IMR-90 (cell line): ENCODE results near the gene ADD3. TPM values are rescaled to one million over a fixed set of nuclear protein-coding genes. Genes with fewer than 3 reads are reported as not detected.

Source experiments
- ATAC-seq: fragments of 200-7000 bp; cut with Tn5 transposase; 2 replicates; pipeline ENCODE4 v1.9.1; 2020; ENCODE audit warnings: low read depth, mild to moderate bottlenecking, moderate library complexity
- Bru-seq: library from RNA; stranded (reverse); fragments of 400-500 nt; gene quantifications from one replicate; lab custom pipeline; 2021; lab: Mats Ljungman, UMichigan
- BruChase-seq, 2 experiments: library from RNA; stranded (reverse); fragments of 400-500 nt; gene quantifications; one replicate each; lab custom pipeline; 2021; lab: Mats Ljungman, UMichigan
- BruUV-seq: library from RNA; stranded (reverse); fragments of 400-500 nt; replicated peaks from 2 replicates; lab custom pipeline; 2021; lab: Mats Ljungman, UMichigan
- CTCF ChIA-PET: fragments of 300-600 bp; formaldehyde crosslinking; extraction: SDS; loops from one replicate; lab custom pipeline; 2021; ENCODE audit warnings: antibody characterized with exemption; lab: Yijun Ruan, JAX
- POLR2A ChIA-PET: fragments of 300-600 bp; sonication (Branson Sonifier 250); formaldehyde crosslinking; loops from one replicate; lab custom pipeline; 2022; ENCODE audit warnings: antibody characterized with exemption; ENCODE audit not compliant: unreplicated experiment; lab: Charles Lee
- DNase-seq: peaks from one replicate; pipeline ENCODE4 v3.0.0; 2013
- H2AFZ ChIP-seq: replicated peaks from 2 replicates; pipeline ENCODE3; 2013; ENCODE audit warnings: low read length, mild to moderate bottlenecking; ENCODE audit not compliant: poor library complexity
- H2AK5ac ChIP-seq: 2 replicates; pipeline ENCODE4 v1.6.1; 2013; ENCODE audit warnings: low read depth, low read length, inconsistent platforms
- H2AK9ac ChIP-seq: replicated peaks from 2 replicates; pipeline ENCODE3; 2013; ENCODE audit warnings: mild to moderate bottlenecking, low read depth, low read length, moderate library complexity; ENCODE audit not compliant: poor library complexity
- H2BK120ac ChIP-seq: 2 replicates; pipeline ENCODE4 v1.6.1; 2013; ENCODE audit warnings: low read depth, low read length, inconsistent platforms
- H2BK15ac ChIP-seq: 3 replicates; pipeline ENCODE4 v1.6.1; 2013; ENCODE audit warnings: low read depth, low read length, inconsistent platforms
- H2BK20ac ChIP-seq: 2 replicates; pipeline ENCODE4 v1.6.1; 2013; ENCODE audit warnings: low read depth, mild to moderate bottlenecking, inconsistent platforms, low read length, moderate library complexity
- H2BK5ac ChIP-seq: 2 replicates; pipeline ENCODE4 v1.6.1; 2013; ENCODE audit warnings: mild to moderate bottlenecking, low read depth, low read length, inconsistent platforms; ENCODE audit not compliant: poor library complexity, severe bottlenecking
- H3K14ac ChIP-seq: replicated peaks from 2 replicates; pipeline ENCODE4 v1.6.1; 2013; ENCODE audit warnings: low read depth, low read length, inconsistent platforms
- H3K18ac ChIP-seq: 2 replicates; pipeline ENCODE4 v1.6.1; 2013; ENCODE audit warnings: low read depth, low read length, control low read depth
- H3K23ac ChIP-seq: 2 replicates; pipeline ENCODE4 v1.6.1; 2013; ENCODE audit warnings: low read depth, low read length, inconsistent platforms
- H3K27ac ChIP-seq: 2 replicates; pipeline ENCODE4 v1.5.1; 2013; ENCODE audit warnings: mild to moderate bottlenecking, control low read depth, low read length; ENCODE audit not compliant: insufficient read depth
- H3K27me3 ChIP-seq: 2 replicates; pipeline ENCODE4 v1.6.1; 2013; ENCODE audit warnings: low read length; ENCODE audit not compliant: control insufficient read depth, insufficient read depth
- H3K36me3 ChIP-seq: 2 replicates; pipeline ENCODE4 v1.6.1; 2013; ENCODE audit warnings: low read length, mixed read lengths; ENCODE audit not compliant: control insufficient read depth, insufficient read depth
- H3K4ac ChIP-seq: 2 replicates; pipeline ENCODE4 v1.6.1; 2013; ENCODE audit warnings: low read depth, low read length, inconsistent platforms
- H3K4me1 ChIP-seq: 2 replicates; pipeline ENCODE4 v1.6.1; 2013; ENCODE audit warnings: low read length, mixed read lengths; ENCODE audit not compliant: control insufficient read depth, insufficient read depth
- H3K4me2 ChIP-seq: 2 replicates; pipeline ENCODE4 v1.6.1; 2013; ENCODE audit warnings: low read depth, mild to moderate bottlenecking, control low read depth, low read length, moderate library complexity
- H3K4me3 ChIP-seq: 2 replicates; pipeline ENCODE4 v1.5.1; 2013; ENCODE audit warnings: low read depth, mild to moderate bottlenecking, control low read depth, low read length, moderate library complexity; ENCODE audit not compliant: insufficient read depth
- H3K56ac ChIP-seq: 2 replicates; pipeline ENCODE4 v1.6.1; 2013; ENCODE audit warnings: low read length, inconsistent platforms; ENCODE audit not compliant: insufficient read depth; ENCODE audit errors: extremely low read depth
- H3K79me1 ChIP-seq, 2 experiments: 2 replicates each; pipeline ENCODE4 v1.6.1; 2013; ENCODE audit warnings: low read length in 2 of 2, inconsistent platforms in 1 of 2, low read depth in 1 of 2
- H3K9ac ChIP-seq: 2 replicates; pipeline ENCODE4 v1.6.1; 2013; ENCODE audit warnings: low read depth, low read length, control low read depth
- H3K9me1 ChIP-seq: 2 replicates; pipeline ENCODE4 v1.6.1; 2013; ENCODE audit warnings: low read length, inconsistent platforms; ENCODE audit not compliant: insufficient read depth
- H3K9me3 ChIP-seq: 2 replicates; pipeline ENCODE4 v1.6.1; 2013; ENCODE audit warnings: low read length; ENCODE audit not compliant: control insufficient read depth, insufficient read depth
- H4K20me1 ChIP-seq: 2 replicates; pipeline ENCODE4 v1.6.1; 2013; ENCODE audit warnings: low read length, inconsistent platforms; ENCODE audit not compliant: insufficient read depth
- H4K5ac ChIP-seq: 2 replicates; pipeline ENCODE4 v1.6.1; 2013; ENCODE audit warnings: mild to moderate bottlenecking, low read depth, low read length, control low read depth
- H4K8ac ChIP-seq, 2 experiments: 2 replicates each; pipeline ENCODE4 v1.6.1; 2013; ENCODE audit warnings: low read depth in 2 of 2, low read length in 2 of 2, control low read depth in 1 of 2, inconsistent platforms in 1 of 2
- H4K91ac ChIP-seq: 2 replicates; pipeline ENCODE4 v1.6.1; 2013; ENCODE audit warnings: low read depth, low read length, inconsistent platforms; ENCODE audit not compliant: insufficient read depth
- CEBPB ChIP-seq: IDR thresholded peaks from 2 replicates; pipeline ENCODE4 v1.6.1; 2012; ENCODE audit warnings: low read depth, low read length, improper control_type of control experiment
- CTCF ChIP-seq: conservative IDR thresholded peaks from 2 replicates; pipeline ENCODE4 v1.5.1; 2012; ENCODE audit warnings: mild to moderate bottlenecking, low read depth, low read length, improper control_type of control experiment
- MAZ ChIP-seq: IDR thresholded peaks from 2 replicates; pipeline ENCODE4 v1.6.1; 2012; ENCODE audit warnings: low read depth, mild to moderate bottlenecking, low read length, improper control_type of control experiment, moderate library complexity, borderline replicate concordance
- MXI1 ChIP-seq: IDR thresholded peaks from 2 replicates; pipeline ENCODE4 v1.6.1; 2012; ENCODE audit warnings: low read depth, mild to moderate bottlenecking, low read length, moderate library complexity, borderline replicate concordance
- POLR2A ChIP-seq: IDR thresholded peaks from 2 replicates; pipeline ENCODE4 v1.6.1; 2012; ENCODE audit warnings: mild to moderate bottlenecking, low read depth, low read length
- RFX5 ChIP-seq: IDR thresholded peaks from 2 replicates; pipeline ENCODE4 v1.8.0; 2012; ENCODE audit warnings: low read depth, mild to moderate bottlenecking, low read length, moderate library complexity
- SMC3 ChIP-seq: fragments of 150-350 bp; IDR thresholded peaks from 2 replicates; pipeline ENCODE4 v1.6.1; 2016; ENCODE audit warnings: low read depth, mild to moderate bottlenecking, antibody characterized with exemption, low read length, moderate library complexity
- WGBS, 2 experiments: methylation state at CpG; one replicate each; pipeline versions ENCODE4 v1.1.5 to v1.1.7; 2013; ENCODE audit warnings: missing lambda C conversion rate in 2 of 2; ENCODE audit not compliant: insufficient read length in 1 of 2; ENCODE audit errors: extremely low coverage in 2 of 2; 5-methylcytosine and 5-hydroxymethylcytosine counted together
- dilution Hi-C: fragments of 300-500 bp; cut with HindIII; formaldehyde crosslinking; loops from one replicate; pipeline ENCODE4 v1.14.3; 2018; ENCODE audit warnings: low sequenced_read_pairs; ENCODE audit not compliant: unreplicated experiment
- in situ Hi-C: fragments of 300-500 bp; cut with MboI; formaldehyde crosslinking; loops from 3 replicates; pipeline ENCODE4 v1.14.3; 2019; ENCODE audit warnings: low sequenced_read_pairs, inconsistent platforms, mixed read lengths
- intact Hi-C: fragments of 100-400 bp; cut with micrococcal nuclease; formaldehyde crosslinking; loops from 2 replicates; pipeline ENCODE4 v1.10.0; 2022
- long read RNA-seq: library from polyadenylated mRNA; unstranded; transcript quantifications from one replicate; pipeline ENCODE4 v2.0.0, GENCODE V29; 2021; ENCODE audit not compliant: unreplicated experiment
- polyA plus RNA-seq, 3 experiments: library from polyadenylated mRNA; depleted of rRNA; stranded (reverse); fragments of >200 nt; gene quantifications; 2 replicates each; pipeline ENCODE4 v1.2.3, GENCODE V29; 2012; ENCODE audit warnings: low replicate concordance in 1 of 3
- total RNA-seq: library from RNA; depleted of rRNA; stranded (reverse); fragments of >200 nt; gene quantifications from 2 replicates; pipeline ENCODE4 v1.2.3, GENCODE V29; 2012; rRNA removed
- TF ChIP-seq, protein P1 (sequence below): fragments of 150-350 bp; IDR thresholded peaks from 2 replicates; pipeline ENCODE4 v1.6.1; 2017; ENCODE audit warnings: mild to moderate bottlenecking, antibody characterized with exemption, low read length, low read depth

Gene ADD3, protein sequence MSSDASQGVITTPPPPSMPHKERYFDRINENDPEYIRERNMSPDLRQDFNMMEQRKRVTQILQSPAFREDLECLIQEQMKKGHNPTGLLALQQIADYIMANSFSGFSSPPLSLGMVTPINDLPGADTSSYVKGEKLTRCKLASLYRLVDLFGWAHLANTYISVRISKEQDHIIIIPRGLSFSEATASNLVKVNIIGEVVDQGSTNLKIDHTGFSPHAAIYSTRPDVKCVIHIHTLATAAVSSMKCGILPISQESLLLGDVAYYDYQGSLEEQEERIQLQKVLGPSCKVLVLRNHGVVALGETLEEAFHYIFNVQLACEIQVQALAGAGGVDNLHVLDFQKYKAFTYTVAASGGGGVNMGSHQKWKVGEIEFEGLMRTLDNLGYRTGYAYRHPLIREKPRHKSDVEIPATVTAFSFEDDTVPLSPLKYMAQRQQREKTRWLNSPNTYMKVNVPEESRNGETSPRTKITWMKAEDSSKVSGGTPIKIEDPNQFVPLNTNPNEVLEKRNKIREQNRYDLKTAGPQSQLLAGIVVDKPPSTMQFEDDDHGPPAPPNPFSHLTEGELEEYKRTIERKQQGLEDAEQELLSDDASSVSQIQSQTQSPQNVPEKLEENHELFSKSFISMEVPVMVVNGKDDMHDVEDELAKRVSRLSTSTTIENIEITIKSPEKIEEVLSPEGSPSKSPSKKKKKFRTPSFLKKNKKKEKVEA
- total RNA-seq (137 and 212 TPM in 2 replicates), polyA plus RNA-seq (2012; rRNA removed) (138 and 153 TPM in 2 replicates), Bru-seq, nascent RNA (percentile 91 among the genes with signal in this experiment), BruChase-seq, experiment 1, labeled RNA remaining after a 6-hour chase (percentile 85 among the genes with signal in this experiment), BruChase-seq, experiment 2, labeled RNA remaining after a 2-hour chase (percentile 87 among the genes with signal in this experiment)
- polyA plus RNA-seq (2012; cell fraction: cytosol; rRNA removed) = 10.8 and 15.8 TPM in 2 replicates
- 20.6 and 239 TPM in 2 replicates for polyA plus RNA-seq (2012; cell fraction: nucleus; rRNA removed; ENCODE audit: low replicate concordance)
- long read RNA-seq, full-length matches to known transcripts = 164 of 225 reads
- long read RNA-seq, partial matches to known transcripts = 6 of 225 reads
- long read RNA-seq, other reads (novel, unspliced or antisense) = 55 of 225 reads

DNA sequence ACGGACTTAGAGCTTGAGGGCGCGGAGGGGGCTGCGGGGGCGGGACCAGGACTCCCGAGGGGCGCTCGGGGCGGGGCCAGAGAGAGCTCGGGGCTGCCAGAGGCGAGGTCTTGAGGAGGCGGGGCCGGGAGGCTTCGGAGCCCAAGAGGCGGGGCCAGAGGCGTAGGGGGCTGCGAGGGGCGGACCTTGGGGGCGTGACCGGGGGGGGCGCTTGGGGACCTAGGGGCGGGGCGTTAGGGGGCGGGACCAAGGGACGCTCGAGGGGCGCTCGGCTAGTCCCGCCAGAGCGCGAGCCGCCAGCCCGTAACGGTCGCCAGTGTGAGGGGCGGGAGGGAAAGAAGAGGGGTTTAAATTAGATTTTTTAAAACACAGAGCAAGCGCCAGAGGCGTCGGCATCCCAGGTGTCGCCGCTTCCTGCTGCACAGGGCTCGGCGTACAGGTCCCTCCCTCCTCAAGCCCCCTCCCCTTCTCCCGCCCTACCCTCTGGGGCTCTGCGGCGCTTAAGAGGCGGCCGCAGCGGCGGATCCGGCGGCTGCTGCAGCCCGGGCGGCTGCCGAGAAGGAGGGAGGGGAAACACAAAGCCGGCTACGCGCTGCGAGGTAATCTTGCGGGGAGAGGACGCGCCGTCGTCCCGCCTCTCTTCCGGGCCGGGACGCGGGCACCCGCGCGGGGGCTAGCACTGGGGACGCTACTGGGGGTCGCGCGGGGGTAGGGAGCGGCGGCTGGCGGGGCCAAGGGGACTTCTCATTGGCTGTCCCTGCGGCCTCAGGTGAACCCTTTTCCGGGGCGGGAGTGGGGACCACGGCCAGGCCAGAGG lies at the start of gene ADD3:
TSS of gene ADD3 (plus strand) at position 284 of the 817 bp plus-strand sequence. CDS start 92,670 bp downstream, outside the sequence.
- Histone ChIP-seq H3K27ac (peak within 1 kb of the TSS; percentile 86), H3K14ac (peak within 1 kb of the TSS; percentile 80), H3K9me3 (no peaks in the 10 kb centered on the region), H4K5ac (peak within 1 kb of the TSS; percentile 78), H2AK9ac (peak within 1 kb of the TSS; percentile 98), H3K9me1 (peaks cover 3% of the 10 kb centered on the region; the same call in 1 of the 2 replicates), H3K56ac (peak within 1 kb of the TSS; percentile 83), H3K9ac (peak within 1 kb of the TSS; percentile 78), H2BK20ac (peak within 1 kb of the TSS; percentile 70), H3K4me1 (peaks cover 4% of the 10 kb centered on the region; the same call in 1 of the 2 replicates), H3K4me3 (peak within 1 kb of the TSS; percentile 82), H4K20me1 (peaks cover 15% of the 10 kb centered on the region), H3K36me3 (no peaks in the 10 kb centered on the region), H2BK5ac (peak within 1 kb of the TSS; percentile 65), H3K4me2 (peak within 1 kb of the TSS; percentile 98), H3K18ac (peak within 1 kb of the TSS; percentile 72), H2BK15ac (peak within 1 kb of the TSS; percentile 76; the same call in 2 of the 3 replicates), H4K8ac (peak within 1 kb of the TSS; percentile 77 to 88), H4K91ac (peak within 1 kb of the TSS; percentile 88), H3K79me1 (peaks cover 13 to 32% of the 10 kb centered on the region in 2 experiments), H3K27me3 (no peaks in the 10 kb centered on the region), H2AFZ (peak within 1 kb of the TSS; percentile 92), H2BK120ac (peak within 1 kb of the TSS; percentile 77), H3K23ac (peak within 1 kb of the TSS; percentile 82), H3K4ac (peak within 1 kb of the TSS; percentile 91), H2AK5ac (peak within 1 kb of the TSS; percentile 68)
- no TSS peak for BruUV-seq
- POLR2A ChIA-PET = interaction anchor here (1.0 kb wide), 1 partner anchor 20 kb away, joined by 3 read pairs; no protein-coding TSS in a partner anchor
- CTCF ChIA-PET = interaction anchor here (1.1 to 1.2 kb wide), 3 partner anchors 8 to 124 kb away, joined by 4 to 8 read pairs (median 4); no protein-coding TSS in a partner anchor
- DNase-seq (peak; percentile 91), ATAC-seq (peak; percentile 92)
- intact Hi-C loops (loop anchor here (1.0 to 5.0 kb wide), 5 partner anchors 41 to 214 kb away; partner anchors contain the start of gene XPNPEP1), in situ Hi-C loops (no loop called here), dilution Hi-C loops (no loop called here)
- no peak for TF ChIP-seq RFX5
- TF ChIP-seq POLR2A = peak; percentile 58; the same call in 1 of the 2 replicates
- peak; percentile 22; the same call in 1 of the 2 replicates for TF ChIP-seq MXI1
- no peak for TF ChIP-seq SMC3
- no peak for TF ChIP-seq CTCF
- TF ChIP-seq, protein P1, sequence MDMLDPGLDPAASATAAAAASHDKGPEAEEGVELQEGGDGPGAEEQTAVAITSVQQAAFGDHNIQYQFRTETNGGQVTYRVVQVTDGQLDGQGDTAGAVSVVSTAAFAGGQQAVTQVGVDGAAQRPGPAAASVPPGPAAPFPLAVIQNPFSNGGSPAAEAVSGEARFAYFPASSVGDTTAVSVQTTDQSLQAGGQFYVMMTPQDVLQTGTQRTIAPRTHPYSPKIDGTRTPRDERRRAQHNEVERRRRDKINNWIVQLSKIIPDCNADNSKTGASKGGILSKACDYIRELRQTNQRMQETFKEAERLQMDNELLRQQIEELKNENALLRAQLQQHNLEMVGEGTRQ = no peak
- peak; percentile 22; the same call in 1 of the 2 replicates for TF ChIP-seq MAZ
- TF ChIP-seq CEBPB = no peak
- 0% methylated on average over 8 of the region's 83 CpGs; no CpG with 5 or more reads in 1 of the 2 experiments for WGBS, 2 experiments
